Stimulated activated CD4-positive, alpha-beta T cell treated with anti-CD3 and anti-CD28 coated beads, TNF-alpha, amount 100 ng/mL, for 48 hours (primary cell): ENCODE results near the gene THUMPD3.

ENCODE experiments used
- DNase-seq, 3 donors: peaks; one replicate each; pipeline ENCODE4 v3.0.0-alpha.2; 2020; ENCODE audit warnings: low read depth in 3 of 3

The THUMPD3 gene

GRCh38 chr3:9416139-9416780, 53.4 kb downstream of the THUMPD3 start:
- DNase-seq: no peak

GRCh38 chr3:9420850-9421549, 58.1 kb downstream of the THUMPD3 start:
- no peak for DNase-seq

GRCh38 chr3:9422712-9423424, 60.0 kb downstream of the THUMPD3 start:
- DNase-seq: no peak

- no peak for DNase-seq
Observed at GRCh38 chr3:9428411-9428810, 65.6 kb downstream of the THUMPD3 start.

GRCh38 chr3:9430733-9431132, 67.9 kb downstream of the THUMPD3 start:
- DNase-seq: no peak

- no peak for DNase-seq
Observed at GRCh38 chr3:9433627-9434521, 71.0 kb downstream of the THUMPD3 start.

GRCh38 chr3:9435316-9435715, 72.5 kb downstream of the THUMPD3 start:
- DNase-seq: no peak
